GM18951 (cell line): ENCODE results near the gene GGTA1.
"Not testable (repeated sequence)": the region's sequence is repeated elsewhere in the genome, so short reads cannot be mapped to it uniquely, and the experiment has no call there.

Experiments used
- POLR2A ChIP-seq: IDR thresholded peaks from 4 replicates; pipeline ENCODE4 v1.6.1; 2011; ENCODE audit warnings: mild to moderate bottlenecking; ENCODE audit not compliant: insufficient read length, insufficient read depth; ENCODE audit errors: extremely low read depth
- in situ Hi-C: fragments of 300-500 bp; cut with MboI; formaldehyde crosslinking; loops from one replicate; pipeline ENCODE4 v1.12.0; 2022; ENCODE audit warnings: low sequenced_read_pairs, mixed read lengths, inconsistent platforms; ENCODE audit not compliant: unreplicated experiment

Gene GGTA1

GRCh38 chr9:121499427-121500164 is at the start of gene GGTA1:
Gene GGTA1 (minus strand): TSS chr9:121499844. CDS start chr9:121467922, 31,922 bp downstream.
- no peak for TF ChIP-seq POLR2A
- in situ Hi-C loops, result no loop called here

- no peak for TF ChIP-seq POLR2A
- in situ Hi-C loops, result loop anchor here (10.0 kb wide), 2 partner anchors 136 to 446 kb away; no protein-coding TSS in a partner anchor
Observed at GRCh38 chr9:121548666-121549065, 49.0 kb upstream of the GGTA1 start.

GRCh38 chr9:121545875-121546423 is 46.3 kb upstream of the GGTA1 start:
- no peak for TF ChIP-seq POLR2A
- in situ Hi-C loops, result loop anchor here (10.0 kb wide), 2 partner anchors 139 to 449 kb away; no protein-coding TSS in a partner anchor

- in situ Hi-C loops, result loop anchor here (10.0 kb wide), 2 partner anchors 139 to 449 kb away; no protein-coding TSS in a partner anchor
- no peak for TF ChIP-seq POLR2A
Observed at GRCh38 chr9:121545150-121545874, 45.7 kb upstream of the GGTA1 start.

- in situ Hi-C loops, result loop anchor here (10.0 kb wide), 2 partner anchors 143 to 453 kb away; no protein-coding TSS in a partner anchor
- no peak for TF ChIP-seq POLR2A
Observed at GRCh38 chr9:121542025-121542424, 42.4 kb upstream of the GGTA1 start.

DNA sequence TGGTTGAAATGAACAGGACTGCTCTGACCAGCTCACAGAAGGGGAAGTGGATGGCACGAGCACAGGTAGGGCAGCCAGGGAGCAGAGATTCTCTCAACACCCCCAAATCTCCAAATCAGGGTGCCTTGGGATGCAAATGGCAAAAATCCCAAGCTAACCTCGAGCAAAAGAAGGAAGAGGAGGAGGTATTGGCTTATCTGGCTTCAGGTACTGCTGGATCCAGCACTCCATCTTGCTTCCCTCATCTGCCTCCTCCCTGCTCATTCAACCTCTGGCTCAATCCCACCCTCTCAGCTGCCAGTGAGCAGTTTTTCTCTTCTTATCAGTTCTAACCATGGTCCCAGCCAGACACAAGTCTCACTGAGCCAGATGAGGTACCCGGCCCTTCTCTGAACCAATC is 41.6 kb upstream of the GGTA1 start:
- in situ Hi-C loops, result loop anchor here (10.0 kb wide), 2 partner anchors 144 to 454 kb away; no protein-coding TSS in a partner anchor
- no peak for TF ChIP-seq POLR2A

- in situ Hi-C loops, result no loop called here
- no peak for TF ChIP-seq POLR2A
Observed at GRCh38 chr9:121538221-121538620, 38.6 kb upstream of the GGTA1 start.

DNA sequence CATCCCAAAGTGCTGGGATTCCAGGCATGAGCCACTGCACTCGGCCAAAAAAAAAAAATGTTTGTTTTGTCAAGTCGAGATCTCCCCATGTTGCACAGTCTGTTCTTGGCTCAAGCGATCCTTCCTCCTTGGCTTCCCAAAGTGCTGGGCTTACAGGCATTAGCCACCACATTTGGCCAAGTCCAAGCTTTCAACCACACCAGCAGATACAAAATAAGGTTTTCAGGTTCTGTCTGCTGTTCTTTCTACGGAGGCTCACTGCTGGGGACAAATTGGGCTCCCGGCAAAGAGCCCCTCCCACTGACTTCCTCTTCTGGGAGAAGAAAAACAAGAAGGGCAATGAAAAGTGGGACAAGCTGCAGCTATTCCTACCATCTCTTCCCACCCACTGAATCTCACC is 37.6 kb upstream of the GGTA1 start:
- in situ Hi-C loops, result no loop called here

GRCh38 chr9:121532881-121533280 is 33.2 kb upstream of the GGTA1 start:
- in situ Hi-C loops, result no loop called here
- no peak for TF ChIP-seq POLR2A

More for the DNA sequence above, 37.6 kb upstream of the GGTA1 start:
- TF ChIP-seq POLR2A, result no peak

- TF ChIP-seq POLR2A, result no peak
- in situ Hi-C loops, result no loop called here
Observed at GRCh38 chr9:121529237-121529987, 29.8 kb upstream of the GGTA1 start.

- in situ Hi-C loops, result no loop called here
- no peak for TF ChIP-seq POLR2A
Observed at GRCh38 chr9:121528642-121529041, 29.0 kb upstream of the GGTA1 start.

- TF ChIP-seq POLR2A, result no peak
- in situ Hi-C loops, result no loop called here
Observed at GRCh38 chr9:121527371-121527770, 27.7 kb upstream of the GGTA1 start.

- in situ Hi-C loops, result not testable (repeated sequence)
Observed at GRCh38 chr9:121519688-121520087, 20.0 kb upstream of the GGTA1 start.
